Epithelial cell of esophagus (primary cell): ENCODE results near the gene XIRP2.

ENCODE experiments used
- DNase-seq: peaks from one replicate; pipeline ENCODE4 v3.0.0; 2010; ENCODE audit warnings: low read depth
- H3K4me3 ChIP-seq: 2 replicates; pipeline ENCODE4 v1.5.1; 2011; ENCODE audit warnings: mild to moderate bottlenecking, low read length, control low read depth
- CTCF ChIP-seq: IDR thresholded peaks from 2 replicates; pipeline ENCODE4 v1.5.1; 2011; ENCODE audit warnings: low read depth, mild to moderate bottlenecking, low read length, control low read depth, inconsistent platforms; ENCODE audit not compliant: insufficient read depth; ENCODE audit errors: missing control alignments

Gene XIRP2

DNA sequence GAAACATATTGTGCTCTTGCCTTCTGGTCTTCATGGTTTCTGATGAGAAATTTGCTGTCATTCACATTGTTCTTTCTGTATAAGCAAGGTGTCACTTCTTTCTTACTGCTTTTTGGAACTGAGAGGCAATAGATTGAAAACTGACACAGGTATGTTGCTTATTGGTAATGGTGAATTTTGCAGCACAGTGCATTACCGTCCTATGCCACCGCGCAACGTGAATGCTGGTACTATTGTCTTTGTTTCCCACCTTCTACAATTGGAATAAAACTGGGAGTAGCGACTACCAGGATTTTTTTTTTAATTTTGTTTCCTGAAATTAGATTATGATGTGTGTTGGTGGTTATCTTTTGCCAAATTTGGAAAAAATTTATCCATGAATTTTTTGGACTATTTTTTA lies 11.4 kb downstream of the XIRP2 start:
- TF ChIP-seq CTCF = no peak
- DNase-seq = no peak
- H3K4me3 ChIP-seq = no peak overlapping the region

GRCh38 chr2:166900700-166901099 lies 12.4 kb downstream of the XIRP2 start:
- peak; percentile 36 for DNase-seq
- no peak overlapping the region for H3K4me3 ChIP-seq
- TF ChIP-seq CTCF = peak; percentile 40

DNA sequence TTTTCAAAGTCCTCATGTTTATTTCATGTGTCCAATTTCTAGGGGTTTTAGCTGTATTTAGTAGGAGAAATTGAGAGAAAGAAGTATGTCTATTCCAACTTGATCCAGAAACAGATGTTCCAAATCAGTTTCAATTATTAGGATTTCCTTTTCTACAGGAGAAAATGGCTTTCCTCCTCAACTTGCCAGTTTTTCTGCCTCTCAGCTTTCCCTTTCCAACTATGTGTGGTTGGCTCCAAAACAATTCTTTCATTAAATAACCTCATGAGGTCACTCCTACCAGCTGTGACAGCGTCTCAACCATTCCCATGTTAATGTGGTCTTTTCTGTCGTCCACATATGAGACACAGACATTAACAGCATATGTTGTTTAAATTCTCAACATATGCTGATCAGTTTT lies 13.1 kb downstream of the XIRP2 start:
- H3K4me3 ChIP-seq = no peak overlapping the region
- DNase-seq = no peak
- no peak for TF ChIP-seq CTCF

DNA sequence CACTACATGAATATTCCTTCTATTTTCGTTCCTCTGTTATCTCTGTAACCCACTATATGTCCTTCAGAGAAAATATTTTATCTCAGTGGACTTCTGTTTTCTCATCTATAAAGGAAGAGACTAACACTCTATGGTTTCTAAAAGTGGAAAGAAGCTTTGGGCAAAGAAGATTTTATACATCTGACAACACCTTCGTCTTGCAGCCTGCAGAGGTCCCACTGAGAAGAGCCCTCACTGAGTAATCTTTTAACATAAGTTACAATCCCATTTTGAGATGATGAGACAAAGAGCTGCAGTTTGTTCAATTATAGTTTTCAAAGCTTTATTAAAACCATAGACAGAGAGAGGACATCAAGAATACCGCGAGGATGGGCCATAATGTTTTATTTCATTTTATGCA lies 28.7 kb downstream of the XIRP2 start:
- no peak for TF ChIP-seq CTCF
- H3K4me3 ChIP-seq = no peak overlapping the region
- no peak for DNase-seq

DNA sequence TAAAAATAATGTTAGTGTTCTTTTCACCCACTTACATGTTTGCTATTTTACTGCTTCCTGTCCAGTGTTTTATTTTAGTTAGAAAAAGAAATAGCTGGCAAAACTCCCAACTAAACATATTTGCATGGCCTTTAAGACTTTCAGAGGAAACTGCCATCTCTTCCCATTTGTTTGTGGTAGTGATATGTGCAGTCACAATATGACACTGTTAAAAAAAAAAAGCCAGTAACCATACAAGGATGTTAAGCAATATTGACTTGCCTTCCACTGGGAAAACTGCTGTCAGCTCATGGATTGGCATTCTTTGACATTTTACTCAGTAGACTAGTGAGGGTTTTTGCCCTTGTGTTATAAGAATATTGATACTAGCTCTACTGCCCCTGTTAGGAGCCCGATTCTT lies 29.1 kb downstream of the XIRP2 start:
- TF ChIP-seq CTCF = no peak
- H3K4me3 ChIP-seq = no peak overlapping the region
- no peak for DNase-seq

DNA sequence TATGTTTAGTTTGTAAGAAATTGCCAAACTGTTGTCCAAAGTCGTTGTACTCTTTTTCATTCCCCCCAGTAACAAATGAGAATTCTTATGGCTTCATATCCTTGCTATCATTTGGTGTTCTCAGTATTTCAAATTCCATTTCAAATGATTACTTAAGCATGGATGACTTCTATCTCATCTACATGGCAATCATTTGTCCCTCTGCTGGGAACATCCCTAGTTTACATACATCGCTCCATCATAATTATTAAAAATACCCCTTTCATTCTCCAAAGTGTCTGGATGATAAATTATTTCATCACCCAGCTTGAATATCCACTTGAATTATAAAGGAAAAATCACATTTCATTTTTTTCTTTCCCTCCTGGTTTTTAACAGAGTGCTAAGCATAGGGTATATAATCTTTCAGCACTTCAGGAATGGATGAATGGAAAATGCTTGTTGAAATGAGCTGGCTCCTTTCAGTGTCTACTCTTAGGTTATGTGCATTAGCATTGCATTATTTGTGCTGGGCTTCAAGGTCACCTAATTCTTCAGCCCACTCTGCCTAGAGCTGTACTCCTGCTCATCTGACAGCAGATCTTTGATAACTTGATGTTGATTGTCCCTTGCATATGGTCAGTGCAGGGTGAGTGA lies 33.1 kb downstream of the XIRP2 start:
- no peak for DNase-seq
- no peak for TF ChIP-seq CTCF

DNA sequence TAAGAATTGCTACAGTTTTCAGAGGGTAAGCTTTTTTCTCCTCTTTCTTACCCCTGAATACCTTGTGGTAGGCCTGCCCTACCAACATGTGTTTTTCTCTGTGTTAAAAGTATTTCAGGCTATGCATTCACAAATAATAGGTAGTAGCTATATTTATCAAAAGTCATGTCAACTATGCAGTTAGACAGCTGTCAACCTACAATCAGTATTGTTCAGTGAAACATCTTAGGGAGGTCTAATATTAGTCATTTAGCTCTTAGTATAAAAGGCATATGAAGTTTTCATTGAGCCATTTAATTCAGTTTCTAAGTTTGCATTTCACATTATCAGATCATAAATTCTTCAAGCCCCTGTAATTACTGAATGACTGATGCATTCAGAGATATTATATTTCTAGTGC lies 36.7 kb downstream of the XIRP2 start:
- H3K4me3 ChIP-seq = no peak overlapping the region
- DNase-seq = no peak
- no peak for TF ChIP-seq CTCF

More for the DNA sequence above, 33.1 kb downstream of the XIRP2 start:
- H3K4me3 ChIP-seq = no peak overlapping the region
